Measurements from ENCODE around the gene RAB7A. TPM values are rescaled to one million over a fixed set of nuclear protein-coding genes. Genes with fewer than 3 reads are reported as not detected.

RAB7A gene
- total and polyA plus RNA-seq, 4 donors = 127 to 271 (median 209) TPM

- H3K9ac ChIP-seq (ENCODE audit: insufficient read depth in 1 of 2, low read length in 2 of 2) = no peak overlapping the region
- ATAC-seq (ENCODE audit: insufficient read depth, low FRiP score) = no peak
- peaks cover 0 to 35% (median 0%) of the 10 kb centered on the region in 5 donors for H3K4me1 ChIP-seq (ENCODE audit: control insufficient read depth in 5 of 5, insufficient read depth in 5 of 5, low read length in 5 of 5)
- no peaks in the 10 kb centered on the region for H3K9me3 ChIP-seq (ENCODE audit: control insufficient read depth in 4 of 4, insufficient read depth in 3 of 4, low read length in 3 of 4)
- H3K4me3 ChIP-seq = no peak overlapping the region
- no peak for TF ChIP-seq CTCF (IDR thresholded peaks at IDR 0.05; ENCODE audit: control extremely low read depth, extremely low read depth)
- H3K36me3 ChIP-seq (ENCODE audit: control insufficient read depth in 4 of 4, insufficient read depth in 4 of 4, low read length in 4 of 4) = peaks cover 0 to 2% (median 0%) of the 10 kb centered on the region in 4 donors
- H3K27ac ChIP-seq (ENCODE audit: low read depth in 1 of 2, low read length in 1 of 2) = no peak overlapping the region
- H3K27me3 ChIP-seq (ENCODE audit: control insufficient read depth in 3 of 3, insufficient read depth in 3 of 3, low read length in 2 of 3) = no peaks in the 10 kb centered on the region
- DNase-seq = no peak
- 76 to 86% methylated on average over 3 of the region's 3 CpGs for WGBS, 2 donors
Measured at GRCh38 chr3:128775906-128776542, 50.0 kb downstream of the RAB7A start.

DNA sequence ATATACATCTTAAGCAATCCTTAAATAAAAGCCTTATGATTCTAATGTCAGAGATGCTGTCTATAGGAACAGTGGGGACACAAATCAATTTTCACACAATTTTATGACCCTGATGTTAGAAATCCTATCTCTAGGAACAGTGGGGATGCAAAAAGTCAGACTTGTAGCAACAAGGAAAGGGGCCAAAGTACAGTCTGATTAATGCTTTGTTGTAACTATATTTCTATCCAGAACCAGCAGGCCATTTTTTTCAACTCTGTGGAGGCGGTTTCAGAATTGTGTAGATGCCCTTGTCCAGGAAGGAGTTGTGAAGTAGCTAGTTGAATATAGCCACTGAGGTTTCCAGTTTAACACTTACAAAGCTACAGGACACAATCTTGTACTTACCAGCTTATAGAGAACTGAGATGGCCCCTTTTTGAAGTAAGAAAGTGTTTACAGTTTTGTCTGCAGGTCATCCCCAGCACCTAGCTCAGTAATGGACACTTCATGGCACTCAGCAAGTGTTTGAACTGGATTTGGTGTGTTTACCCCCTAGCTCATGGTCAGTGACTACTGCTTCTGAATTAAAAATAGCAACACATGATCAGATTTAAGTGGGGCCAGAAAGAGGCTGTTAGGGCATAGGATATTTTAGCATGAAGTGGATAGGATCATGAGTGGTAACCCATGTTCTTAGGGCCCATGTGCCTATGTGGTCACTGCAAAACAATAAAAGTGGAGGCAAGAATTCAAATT lies 54.3 kb downstream of the RAB7A start:
- ATAC-seq (ENCODE audit: insufficient read depth, low FRiP score) = no peak
- Histone ChIP-seq H3K4me1 (ENCODE audit: control insufficient read depth in 5 of 5, insufficient read depth in 5 of 5, low read length in 5 of 5) (peaks cover 0 to 30% (median 4%) of the 10 kb centered on the region in 5 donors), H3K36me3 (ENCODE audit: control insufficient read depth in 4 of 4, insufficient read depth in 4 of 4, low read length in 4 of 4) (peaks cover 0 to 2% (median 0%) of the 10 kb centered on the region in 4 donors), H3K9me3 (ENCODE audit: control insufficient read depth in 4 of 4, insufficient read depth in 3 of 4, low read length in 3 of 4) (no peaks in the 10 kb centered on the region), H3K27ac (ENCODE audit: low read depth in 1 of 2, low read length in 1 of 2) (no peak overlapping the region), H3K9ac (ENCODE audit: insufficient read depth in 1 of 2, low read length in 2 of 2) (no peak overlapping the region), H3K27me3 (ENCODE audit: control insufficient read depth in 3 of 3, insufficient read depth in 3 of 3, low read length in 2 of 3) (no peaks in the 10 kb centered on the region), H3K4me3 (no peak overlapping the region)
- TF ChIP-seq CTCF (IDR thresholded peaks at IDR 0.05; ENCODE audit: control extremely low read depth, extremely low read depth) = no peak
- WGBS, 2 donors = 68 to 80% methylated on average over 1 of the region's 1 CpG
- no peak for DNase-seq

DNA sequence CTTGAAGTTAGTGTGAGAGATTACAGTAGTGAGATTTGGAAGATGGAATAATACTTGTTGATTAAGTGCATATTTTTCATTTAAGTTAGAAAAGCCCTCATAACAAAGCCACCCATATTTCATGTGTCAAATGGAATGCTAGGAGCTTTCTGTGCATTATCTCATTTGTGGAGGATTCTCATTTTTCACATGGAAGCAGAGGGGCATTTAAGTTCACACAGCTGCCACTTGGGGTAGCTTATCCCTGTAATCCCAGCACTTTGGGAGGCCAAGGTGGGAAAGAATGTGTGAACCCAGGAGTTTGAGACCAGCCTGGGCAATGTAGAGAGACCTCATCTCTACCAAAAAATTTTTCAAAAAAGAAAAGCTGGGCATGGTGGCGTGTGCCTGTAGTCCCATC lies 55.2 kb downstream of the RAB7A start:
- no peaks in the 10 kb centered on the region for H3K9me3 ChIP-seq (ENCODE audit: control insufficient read depth in 4 of 4, insufficient read depth in 3 of 4, low read length in 3 of 4)
- TF ChIP-seq CTCF (IDR thresholded peaks at IDR 0.05; ENCODE audit: control extremely low read depth, extremely low read depth) = no peak
- H3K36me3 ChIP-seq (ENCODE audit: control insufficient read depth in 4 of 4, insufficient read depth in 4 of 4, low read length in 4 of 4) = peaks cover 0 to 2% (median 0%) of the 10 kb centered on the region in 4 donors
- H3K4me3 ChIP-seq = no peak overlapping the region
- no peak for DNase-seq
- WGBS, 2 donors = 93 to 98% methylated on average over 1 of the region's 1 CpG
- H3K27me3 ChIP-seq (ENCODE audit: control insufficient read depth in 3 of 3, insufficient read depth in 3 of 3, low read length in 2 of 3) = no peaks in the 10 kb centered on the region
- no peak for ATAC-seq (ENCODE audit: insufficient read depth, low FRiP score)
- no peak overlapping the region for H3K9ac ChIP-seq (ENCODE audit: insufficient read depth in 1 of 2, low read length in 2 of 2)
- peaks cover 0 to 38% (median 5%) of the 10 kb centered on the region in 5 donors for H3K4me1 ChIP-seq (ENCODE audit: control insufficient read depth in 5 of 5, insufficient read depth in 5 of 5, low read length in 5 of 5)
- no peak overlapping the region for H3K27ac ChIP-seq (ENCODE audit: low read depth in 1 of 2, low read length in 1 of 2)
